Liver (tissue), 2 donors: ENCODE measurements around the gene SYNPO2.

Experiments
- CTCF ChIP-seq: fragments of 150-350 bp; IDR thresholded peaks from 2 replicates; pipeline ENCODE4 v1.5.1; 2017; ENCODE audit warnings: improper control_type of control experiment, low read depth, low read length; ENCODE audit not compliant: missing input control
- TF ChIP-seq, protein P1 (sequence below): IDR thresholded peaks from 2 replicates; pipeline ENCODE4 v1.6.1; 2016; ENCODE audit warnings: antibody characterized with exemption, mild to moderate bottlenecking
- donor health status: healthy.

DNA sequence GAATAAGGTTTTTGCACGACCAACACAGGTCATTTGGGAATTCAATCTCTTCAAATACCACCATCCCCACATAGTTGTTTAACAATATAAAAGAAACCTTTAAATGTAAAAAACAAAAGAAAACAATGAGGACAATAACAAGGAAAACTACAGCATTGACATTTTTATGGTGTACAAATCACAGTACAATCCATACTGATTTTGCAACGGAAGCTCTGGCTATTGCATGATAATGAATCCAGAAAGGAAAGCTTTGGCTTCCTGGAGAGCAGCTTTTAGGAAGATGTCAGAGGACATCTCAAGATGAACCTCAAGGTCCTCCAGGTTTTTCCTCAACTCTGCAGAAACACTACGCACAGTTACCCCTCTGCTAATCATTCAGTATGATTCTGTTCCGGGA is 135.4 kb downstream of the SYNPO2 start:
- TF ChIP-seq CTCF, result no peak
- TF ChIP-seq, protein P1, sequence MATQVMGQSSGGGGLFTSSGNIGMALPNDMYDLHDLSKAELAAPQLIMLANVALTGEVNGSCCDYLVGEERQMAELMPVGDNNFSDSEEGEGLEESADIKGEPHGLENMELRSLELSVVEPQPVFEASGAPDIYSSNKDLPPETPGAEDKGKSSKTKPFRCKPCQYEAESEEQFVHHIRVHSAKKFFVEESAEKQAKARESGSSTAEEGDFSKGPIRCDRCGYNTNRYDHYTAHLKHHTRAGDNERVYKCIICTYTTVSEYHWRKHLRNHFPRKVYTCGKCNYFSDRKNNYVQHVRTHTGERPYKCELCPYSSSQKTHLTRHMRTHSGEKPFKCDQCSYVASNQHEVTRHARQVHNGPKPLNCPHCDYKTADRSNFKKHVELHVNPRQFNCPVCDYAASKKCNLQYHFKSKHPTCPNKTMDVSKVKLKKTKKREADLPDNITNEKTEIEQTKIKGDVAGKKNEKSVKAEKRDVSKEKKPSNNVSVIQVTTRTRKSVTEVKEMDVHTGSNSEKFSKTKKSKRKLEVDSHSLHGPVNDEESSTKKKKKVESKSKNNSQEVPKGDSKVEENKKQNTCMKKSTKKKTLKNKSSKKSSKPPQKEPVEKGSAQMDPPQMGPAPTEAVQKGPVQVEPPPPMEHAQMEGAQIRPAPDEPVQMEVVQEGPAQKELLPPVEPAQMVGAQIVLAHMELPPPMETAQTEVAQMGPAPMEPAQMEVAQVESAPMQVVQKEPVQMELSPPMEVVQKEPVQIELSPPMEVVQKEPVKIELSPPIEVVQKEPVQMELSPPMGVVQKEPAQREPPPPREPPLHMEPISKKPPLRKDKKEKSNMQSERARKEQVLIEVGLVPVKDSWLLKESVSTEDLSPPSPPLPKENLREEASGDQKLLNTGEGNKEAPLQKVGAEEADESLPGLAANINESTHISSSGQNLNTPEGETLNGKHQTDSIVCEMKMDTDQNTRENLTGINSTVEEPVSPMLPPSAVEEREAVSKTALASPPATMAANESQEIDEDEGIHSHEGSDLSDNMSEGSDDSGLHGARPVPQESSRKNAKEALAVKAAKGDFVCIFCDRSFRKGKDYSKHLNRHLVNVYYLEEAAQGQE, result no peak
